NCI-H524 (cell line): ENCODE results near the gene OR56A3.

Experiments
- DNase-seq, 2 experiments: peaks; one replicate each; lab custom pipeline; 2025; lab: John Stamatoyannopoulos, UW

Gene OR56A3

GRCh38 chr11:5973530-5973929 lies 31.5 kb downstream of the OR56A3 start:
- DNase-seq, result no peak

- no peak for DNase-seq
Measured at GRCh38 chr11:5983443-5983842, 41.4 kb downstream of the OR56A3 start.

- DNase-seq, result no peak
Measured at GRCh38 chr11:5986885-5987284, 44.8 kb downstream of the OR56A3 start, which contains the start of gene OR52L1. OR52L1 (minus strand) TSS chr11:5986985; CDS start chr11:5986930, 55 bp downstream.

DNA sequence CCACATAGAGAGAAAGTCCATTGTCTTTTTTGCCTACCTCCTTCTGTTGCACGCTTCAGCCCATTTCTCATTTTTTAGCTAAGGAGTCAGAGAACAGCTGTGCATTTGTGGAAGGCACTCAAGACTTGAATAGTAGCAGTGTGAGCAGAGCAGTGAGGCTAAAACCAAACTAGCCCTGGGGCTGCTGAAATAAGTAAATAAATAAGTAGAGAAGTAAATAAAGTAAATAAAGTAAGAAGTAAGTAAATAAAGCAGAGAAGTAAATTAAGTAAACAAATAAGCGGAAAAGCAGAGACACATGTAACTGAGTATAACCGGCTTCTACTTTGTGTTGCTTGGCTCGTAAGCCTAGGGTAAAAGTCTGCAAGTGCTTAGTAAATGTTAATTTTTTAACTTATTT lies 47.2 kb downstream of the OR56A3 start:
- DNase-seq, result no peak

GRCh38 chr11:5992150-5992549 lies 50.1 kb downstream of the OR56A3 start:
- no peak for DNase-seq

- peak in 1 of 2 experiments; percentile 30 for DNase-seq
Measured at GRCh38 chr11:5992604-5993251, 50.7 kb downstream of the OR56A3 start.

- DNase-seq, result no peak
Measured at GRCh38 chr11:5994791-5995190, 52.7 kb downstream of the OR56A3 start.
